NCI-H460 (cell line): ENCODE results near the gene DHRS4. TPM values are rescaled to one million over a fixed set of nuclear protein-coding genes. Genes with fewer than 3 reads are reported as not detected.
"Not testable (repeated sequence)": the region's sequence is repeated elsewhere in the genome, so short reads cannot be mapped to it uniquely, and the experiment has no call there.

Source experiments
- DNase-seq: peaks from one replicate; pipeline ENCODE4 v3.0.0-alpha.2; 2016; ENCODE audit warnings: low read depth; ENCODE audit errors: extremely low read depth
- total RNA-seq: library from RNA; depleted of rRNA; stranded (reverse); fragments of >200 nt; shearing (Covaris generic); gene quantifications from 2 replicates; pipeline ENCODE4 v1.2.3, GENCODE V29; 2014

DHRS4 gene
- total RNA-seq, 1 experiment from 2014 or later, result 39.0 TPM

DNA sequence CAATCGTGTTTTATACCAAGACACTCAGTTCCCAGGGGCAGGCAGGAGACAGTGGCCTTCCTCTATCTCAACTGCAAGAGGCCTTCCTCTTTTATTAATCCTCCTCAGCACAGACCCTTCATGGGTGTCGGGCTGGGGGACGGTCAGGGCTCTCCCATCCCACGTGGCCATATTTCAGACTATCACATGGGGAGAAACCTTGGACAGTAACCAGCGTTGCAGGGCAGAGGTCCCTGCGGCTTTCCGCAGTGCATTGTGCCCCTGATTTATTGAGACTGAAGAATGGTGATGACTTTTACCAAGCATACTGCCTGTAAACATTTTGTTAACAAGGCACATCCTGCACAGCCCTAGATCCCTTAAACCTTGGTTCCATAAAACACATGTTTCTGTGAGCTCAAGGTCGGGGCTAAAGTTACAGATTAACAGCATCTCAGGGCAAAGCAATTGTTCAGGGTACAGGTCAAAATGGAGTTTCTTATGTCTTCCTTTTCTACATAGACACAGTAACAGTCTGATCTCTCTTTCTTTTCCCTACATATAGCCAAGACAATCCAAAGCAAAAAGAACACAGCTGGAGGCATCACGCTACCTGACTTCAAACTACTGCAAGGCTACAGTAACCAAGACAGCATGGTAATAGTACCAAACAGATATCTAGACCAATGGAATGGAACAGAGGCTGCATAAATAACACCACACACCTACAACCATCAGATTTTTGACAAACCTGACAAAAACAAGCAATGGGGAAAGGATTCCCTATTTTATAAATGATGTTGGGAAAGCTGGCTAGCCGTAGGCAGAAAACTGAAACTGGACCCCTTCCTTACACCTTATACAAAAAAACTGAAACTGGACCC is 28.6 kb downstream of the DHRS4 start:
- not testable (repeated sequence) for DNase-seq

DNA sequence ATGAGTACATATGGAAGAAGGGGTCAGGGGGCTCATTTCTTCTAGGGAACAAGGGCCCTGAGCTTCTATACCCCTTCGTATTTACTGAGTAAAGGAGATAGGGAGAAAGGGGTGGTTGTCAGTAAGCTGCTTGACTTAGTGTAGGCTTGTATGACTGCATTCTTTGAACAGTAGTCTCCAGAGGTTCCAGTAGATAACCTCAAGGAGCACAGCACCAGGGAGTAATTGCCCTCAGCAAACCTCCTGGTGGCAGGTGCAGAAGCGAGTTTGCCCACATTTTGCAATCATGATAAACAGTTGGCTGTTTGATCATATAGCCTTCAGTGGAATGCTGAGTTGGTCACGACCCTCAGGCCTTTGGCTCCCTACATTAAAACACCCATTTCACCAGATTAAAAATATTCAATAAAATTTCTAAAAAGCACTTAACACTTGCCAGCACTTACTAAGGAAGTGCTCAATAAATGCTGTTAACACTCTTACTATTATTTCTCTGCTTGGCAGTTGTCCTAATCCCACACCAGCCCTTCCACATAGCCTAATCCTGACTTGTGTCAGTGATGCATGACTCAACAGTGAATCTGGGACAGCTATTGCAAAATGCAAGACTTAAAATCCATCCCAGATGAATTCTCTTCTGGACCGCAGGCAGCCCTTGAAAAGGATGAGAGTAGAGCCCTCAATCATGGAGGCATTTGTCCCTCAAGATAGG is 31.5 kb downstream of the DHRS4 start:
- DNase-seq, result no peak

DNA sequence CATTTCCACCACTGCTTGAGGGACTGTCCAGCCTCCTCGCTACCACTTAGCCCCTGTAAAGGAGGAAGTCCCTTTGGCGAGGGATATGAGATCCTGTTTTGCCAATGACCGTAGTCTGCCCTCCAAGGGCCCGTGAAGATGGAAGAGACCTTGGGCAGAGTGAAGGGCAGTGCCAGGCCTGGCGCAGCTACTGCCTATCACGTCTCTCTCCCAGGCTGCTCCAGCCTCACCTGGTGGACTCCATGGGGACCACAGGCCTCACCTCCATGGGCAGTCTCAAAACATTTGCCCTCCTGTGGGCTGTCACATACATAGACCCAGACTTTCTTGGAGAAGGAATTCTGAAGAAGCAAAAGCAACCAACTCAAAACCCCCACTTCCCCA is 34.6 kb downstream of the DHRS4 start:
- not testable (repeated sequence) for DNase-seq

DNA sequence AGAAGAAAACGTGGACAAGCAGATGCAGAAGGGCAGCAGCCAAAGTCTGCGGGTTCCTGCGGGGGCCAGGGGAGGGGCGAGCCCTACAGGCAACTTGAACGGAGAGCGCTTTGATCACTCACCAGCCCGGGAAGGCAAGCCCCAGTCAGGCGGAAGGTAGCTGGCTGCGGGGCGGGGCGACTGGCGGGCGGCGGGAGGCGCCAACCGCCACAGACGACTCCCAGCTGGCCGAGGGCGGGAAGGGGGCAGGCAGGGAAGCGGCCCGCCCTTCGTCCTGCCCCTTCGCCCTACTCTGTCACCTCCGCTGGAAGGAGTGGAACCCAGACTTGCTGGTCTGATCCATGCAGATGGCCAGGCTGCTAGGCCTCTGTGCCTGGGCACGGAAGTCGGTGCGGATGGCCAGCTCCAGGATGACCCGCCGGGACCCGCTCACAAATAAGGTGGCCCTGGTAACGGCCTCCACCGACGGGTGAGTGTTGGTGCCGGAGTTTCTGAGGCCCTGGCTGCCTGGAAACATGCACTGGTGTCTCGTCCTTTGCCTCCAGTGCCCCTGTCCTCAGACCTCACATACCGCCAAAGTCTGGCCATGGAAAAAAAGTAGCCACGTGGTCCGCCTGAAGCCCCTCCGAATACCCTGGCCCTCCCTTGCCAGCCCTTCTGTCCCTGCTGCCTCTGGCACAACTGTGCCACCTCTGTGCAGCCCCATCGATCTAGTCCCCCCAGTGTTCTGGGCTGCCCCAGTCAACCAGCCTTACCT is 35.2 kb downstream of the DHRS4 start, which contains the start of gene DHRS4L2:
DHRS4L2 (plus strand) TSS at position 323 of the 757 bp plus-strand sequence; CDS start at position 342, 19 bp downstream.
- peak; percentile 72 for DNase-seq

DNA sequence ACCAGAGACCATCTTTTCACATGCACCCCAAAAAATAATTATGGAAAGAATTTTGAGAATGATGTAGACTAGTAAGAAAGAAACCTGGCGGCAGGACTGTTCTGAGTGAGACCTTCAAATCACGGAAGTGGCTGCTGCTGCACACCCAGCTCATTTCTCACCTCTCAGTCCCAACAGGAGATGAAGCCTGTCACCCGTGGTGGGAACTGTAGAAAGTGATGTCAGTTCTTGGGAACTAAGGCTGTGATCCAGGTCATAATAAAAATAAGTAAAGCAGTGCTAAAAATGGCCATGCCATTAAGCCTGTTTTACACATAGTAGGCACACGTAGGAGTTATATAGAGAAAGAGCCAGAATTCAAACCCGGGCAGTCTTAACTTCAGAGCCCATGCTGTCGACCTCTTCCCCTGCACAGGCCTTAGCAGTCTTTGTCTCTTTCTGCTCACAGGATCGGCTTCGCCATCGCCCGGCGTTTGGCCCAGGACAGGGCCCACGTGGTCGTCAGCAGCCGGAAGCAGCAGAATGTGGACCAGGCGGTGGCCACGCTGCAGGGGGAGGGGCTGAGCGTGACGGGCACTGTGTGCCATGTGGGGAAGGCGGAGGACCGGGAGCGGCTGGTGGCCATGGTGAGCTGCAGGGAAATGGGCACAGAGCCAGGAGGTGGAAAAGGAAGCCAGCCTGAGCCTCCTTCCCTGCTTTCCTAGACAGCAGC is 36.3 kb downstream of the DHRS4 start:
- not testable (repeated sequence) for DNase-seq

DNA sequence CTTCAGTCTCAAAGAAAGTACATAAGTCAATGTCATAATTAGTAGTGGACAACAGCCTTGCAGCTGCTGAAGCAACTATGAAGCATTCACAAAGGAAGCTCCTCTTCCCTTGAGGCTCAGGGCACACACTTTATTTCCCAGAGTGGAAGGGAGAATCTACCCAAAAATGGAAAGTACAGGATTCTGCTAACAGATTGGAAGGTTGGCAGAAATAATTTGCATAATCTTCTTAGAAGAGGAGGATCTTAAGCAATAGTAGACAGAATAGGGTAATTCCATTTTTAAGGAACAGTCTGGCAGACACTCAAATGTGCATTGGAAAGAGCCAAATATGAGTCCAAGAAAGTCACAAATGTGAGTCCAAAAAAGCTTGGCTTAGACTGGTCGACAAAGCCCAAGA is 37.4 kb downstream of the DHRS4 start:
- DNase-seq, result not testable (repeated sequence)

DNA sequence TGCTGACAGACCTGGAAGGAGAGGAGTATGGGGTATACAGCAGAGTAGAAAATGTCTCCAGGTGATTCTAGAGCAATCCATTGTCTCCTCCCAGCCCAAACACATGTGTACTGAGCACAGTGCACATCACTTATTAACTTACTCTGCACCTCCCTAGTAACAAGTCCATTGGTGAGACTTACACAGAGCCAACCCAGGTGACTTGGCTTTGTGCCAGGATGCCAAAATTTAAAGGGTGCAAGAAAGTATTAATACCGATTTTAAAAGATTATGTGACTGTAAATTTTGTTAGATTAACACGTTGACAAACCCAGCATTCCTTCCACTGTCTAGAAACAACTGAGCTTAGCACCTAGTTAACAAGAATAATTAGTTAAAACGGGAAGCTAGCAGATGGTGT is 39.5 kb downstream of the DHRS4 start:
- not testable (repeated sequence) for DNase-seq

DNA sequence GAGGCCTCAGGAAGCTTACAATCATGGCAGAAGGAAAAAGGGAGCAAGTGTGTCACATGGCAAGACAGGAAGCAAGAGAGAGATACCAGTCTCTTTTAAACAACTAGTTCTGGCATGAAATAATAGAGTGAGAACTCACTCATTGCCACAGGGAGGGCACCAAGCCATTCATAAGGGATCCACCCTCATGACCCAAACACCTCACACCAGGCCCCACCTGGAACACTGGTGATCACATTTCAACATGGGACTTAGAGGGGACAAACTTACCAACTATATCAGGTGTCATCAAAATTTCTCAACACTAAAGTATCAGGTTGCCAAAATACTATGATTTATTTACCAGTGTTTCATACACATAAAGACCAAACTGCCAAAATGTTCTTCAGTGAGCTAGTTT is 42.4 kb downstream of the DHRS4 start:
- not testable (repeated sequence) for DNase-seq

DNA sequence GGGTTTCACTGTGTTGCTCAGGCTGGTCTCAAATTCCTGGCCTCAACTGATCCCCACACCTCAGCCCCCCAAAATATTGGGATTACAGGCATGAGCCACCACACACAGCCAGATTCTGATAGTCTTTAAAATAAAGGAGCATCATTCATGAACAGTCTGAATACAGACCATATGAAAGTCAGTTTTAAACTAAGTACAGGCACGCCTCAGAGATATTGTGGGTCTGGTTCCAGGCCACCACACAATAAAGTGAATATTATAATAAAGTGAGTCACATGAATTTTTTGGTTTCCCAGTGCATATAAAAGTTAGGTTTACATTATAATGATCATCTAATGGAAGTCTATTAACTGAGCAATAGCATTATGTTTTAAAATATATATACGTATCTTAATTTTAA is 43.3 kb downstream of the DHRS4 start:
- not testable (repeated sequence) for DNase-seq

DNA sequence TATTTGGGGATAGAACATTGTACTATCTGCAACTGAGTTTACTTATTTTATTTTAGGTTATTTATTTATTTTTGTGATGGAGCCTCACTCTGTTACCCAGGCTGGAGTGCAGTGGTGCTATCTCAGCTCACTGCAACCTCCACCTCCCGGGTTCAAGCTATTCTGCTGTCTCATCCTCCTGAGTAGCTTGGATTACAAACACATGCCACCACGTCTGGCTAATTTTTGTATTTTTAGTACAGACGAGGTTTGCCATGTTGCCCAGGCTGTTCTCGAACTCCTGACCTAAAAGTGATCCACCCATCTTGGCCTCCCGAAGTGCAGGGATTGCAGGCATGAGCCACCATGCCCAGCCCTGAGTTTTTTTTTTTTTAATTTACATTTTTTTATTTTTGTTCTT is 46.1 kb downstream of the DHRS4 start:
- DNase-seq, result not testable (repeated sequence)

DNA sequence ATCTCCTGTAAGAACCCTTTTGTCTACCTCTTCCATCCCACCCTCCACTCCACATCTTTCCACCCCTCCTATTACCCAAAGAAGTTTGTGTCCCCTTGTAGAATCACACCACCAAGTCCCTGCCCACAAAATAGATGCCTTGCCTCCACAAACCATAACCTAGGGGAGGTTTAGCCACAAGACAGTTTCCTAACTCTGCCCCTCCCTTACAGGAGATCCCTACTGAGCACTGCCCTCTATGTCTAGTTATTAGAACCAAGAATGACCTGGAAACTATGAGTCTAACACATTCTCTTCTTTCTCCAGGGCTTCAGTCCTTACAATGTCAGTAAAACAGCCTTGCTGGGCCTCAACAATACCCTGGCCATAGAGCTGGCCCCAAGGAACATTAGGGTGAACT is 47.5 kb downstream of the DHRS4 start:
- not testable (repeated sequence) for DNase-seq

DNA sequence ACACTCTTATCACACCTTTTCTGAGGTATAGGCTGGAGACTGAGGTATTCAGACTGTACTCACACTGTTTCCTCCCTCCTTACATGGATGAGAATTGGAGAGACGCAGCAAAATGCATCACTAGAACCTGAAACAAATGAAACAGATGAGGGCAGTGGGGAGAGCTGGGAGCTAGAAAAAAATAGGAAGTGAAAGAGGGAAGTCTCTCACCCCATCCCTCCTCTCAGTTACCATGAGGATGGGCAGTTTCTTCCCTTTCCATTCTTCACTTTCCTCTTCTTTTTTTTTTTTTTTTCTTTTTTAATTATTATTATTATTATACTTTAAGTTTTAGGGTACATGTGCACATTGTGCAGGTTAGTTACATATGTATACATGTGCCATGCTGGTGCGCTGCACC is 48.1 kb downstream of the DHRS4 start:
- not testable (repeated sequence) for DNase-seq

DNA sequence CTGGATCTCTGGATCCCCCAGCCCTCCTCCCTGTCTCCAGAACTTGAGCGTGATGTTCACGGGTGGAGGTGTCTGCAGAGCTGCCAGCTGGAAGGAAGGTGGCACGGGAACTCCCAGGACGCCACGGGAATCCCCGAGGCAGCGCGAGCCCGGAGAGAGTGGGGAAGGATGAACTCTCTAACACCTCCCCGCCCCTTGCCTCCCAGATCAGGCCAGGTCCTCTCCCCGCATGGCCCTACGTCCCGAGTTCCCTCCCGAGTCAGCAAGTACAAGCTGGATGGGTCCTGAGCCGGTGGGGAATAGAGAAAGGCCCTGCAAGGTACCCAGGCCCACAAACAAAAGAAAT is 52.9 kb downstream of the DHRS4 start:
- not testable (repeated sequence) for DNase-seq

DNA sequence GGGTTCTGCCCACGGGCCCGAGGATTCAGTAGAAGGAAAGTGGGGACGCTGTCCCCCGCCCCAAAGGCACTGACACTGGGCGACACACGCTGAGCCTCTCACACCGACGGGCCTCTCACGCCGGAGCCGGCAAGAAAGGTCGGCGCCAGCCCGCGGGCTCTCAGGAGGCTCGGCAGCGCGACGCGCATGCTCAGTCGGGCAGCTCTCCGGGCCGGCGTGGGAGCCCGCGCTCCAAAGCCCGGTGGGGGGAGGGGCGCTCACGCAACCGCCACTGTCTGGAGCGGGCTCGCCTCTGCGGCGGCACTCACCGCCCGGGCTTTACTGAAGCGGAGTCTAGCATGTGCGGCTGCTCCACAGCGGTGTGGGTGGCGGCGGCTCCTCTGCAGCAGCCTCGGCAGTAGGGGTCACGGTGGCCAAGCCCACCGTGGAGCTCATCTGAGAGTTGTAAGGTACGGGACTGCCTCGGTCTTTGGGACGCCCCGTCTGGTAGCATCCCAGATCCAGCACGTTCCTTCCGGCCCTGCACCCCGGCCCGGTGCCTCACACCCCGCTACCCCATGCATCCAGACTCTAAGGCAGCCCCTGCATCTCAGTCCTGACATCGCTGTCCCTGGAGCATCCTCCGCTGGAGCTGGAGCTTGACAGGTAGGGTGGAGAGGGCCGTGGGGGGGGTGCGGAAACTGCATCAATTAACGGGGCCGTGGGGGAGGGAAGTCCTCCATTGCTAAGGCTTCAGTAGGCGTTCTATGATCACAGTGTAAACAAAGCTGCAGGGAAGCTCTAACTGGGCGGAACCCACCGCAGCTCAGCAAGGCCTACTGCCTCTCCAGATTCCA is 53.5 kb downstream of the DHRS4 start:
- peak; percentile 14 for DNase-seq

DNA sequence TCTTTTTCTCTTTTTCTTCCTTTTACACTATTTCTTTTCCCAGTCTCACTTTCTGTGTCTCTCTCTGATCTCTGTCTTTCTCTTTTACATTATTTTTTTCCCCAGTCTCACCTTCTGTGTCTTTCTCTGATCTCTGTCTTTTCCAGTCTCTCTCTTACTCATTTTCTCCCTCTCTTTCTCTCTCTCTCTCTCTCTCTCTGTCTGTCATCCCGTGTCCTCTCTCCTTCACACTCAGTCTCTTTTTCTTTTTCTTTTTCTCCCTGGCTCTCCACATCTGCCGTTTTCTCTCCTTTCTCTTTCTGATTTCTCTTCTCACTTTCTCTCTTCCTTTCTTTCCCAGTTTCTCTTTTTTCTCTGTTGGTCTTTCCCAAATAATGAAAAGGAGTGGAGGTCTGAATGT is 57.5 kb downstream of the DHRS4 start:
- no peak for DNase-seq

DNA sequence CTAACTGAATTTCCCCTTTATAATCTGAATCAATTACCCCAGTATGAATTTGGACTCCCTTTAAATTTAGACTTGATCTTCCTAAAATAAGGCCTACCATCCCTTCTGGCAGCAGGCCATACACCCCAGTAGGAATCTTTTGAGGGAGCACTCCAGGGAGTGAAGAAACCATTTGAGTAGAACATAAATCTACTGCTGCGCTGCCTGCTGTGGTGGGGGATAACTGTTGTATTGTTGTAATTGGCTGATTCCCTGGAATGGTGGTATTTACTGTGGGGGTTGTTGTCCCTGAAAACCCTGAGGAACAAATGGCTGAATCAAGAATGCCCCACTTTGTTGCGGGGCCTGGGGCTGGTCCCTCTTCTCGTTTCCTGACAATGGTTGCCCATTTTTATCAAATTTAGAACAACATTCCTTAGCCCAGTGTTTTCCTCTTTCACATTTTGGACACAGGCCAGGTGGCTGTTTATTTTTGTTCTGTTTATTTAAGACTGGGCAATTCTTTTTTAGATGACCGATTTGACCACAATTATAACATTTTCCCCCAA is 59.2 kb downstream of the DHRS4 start:
- not testable (repeated sequence) for DNase-seq

DNA sequence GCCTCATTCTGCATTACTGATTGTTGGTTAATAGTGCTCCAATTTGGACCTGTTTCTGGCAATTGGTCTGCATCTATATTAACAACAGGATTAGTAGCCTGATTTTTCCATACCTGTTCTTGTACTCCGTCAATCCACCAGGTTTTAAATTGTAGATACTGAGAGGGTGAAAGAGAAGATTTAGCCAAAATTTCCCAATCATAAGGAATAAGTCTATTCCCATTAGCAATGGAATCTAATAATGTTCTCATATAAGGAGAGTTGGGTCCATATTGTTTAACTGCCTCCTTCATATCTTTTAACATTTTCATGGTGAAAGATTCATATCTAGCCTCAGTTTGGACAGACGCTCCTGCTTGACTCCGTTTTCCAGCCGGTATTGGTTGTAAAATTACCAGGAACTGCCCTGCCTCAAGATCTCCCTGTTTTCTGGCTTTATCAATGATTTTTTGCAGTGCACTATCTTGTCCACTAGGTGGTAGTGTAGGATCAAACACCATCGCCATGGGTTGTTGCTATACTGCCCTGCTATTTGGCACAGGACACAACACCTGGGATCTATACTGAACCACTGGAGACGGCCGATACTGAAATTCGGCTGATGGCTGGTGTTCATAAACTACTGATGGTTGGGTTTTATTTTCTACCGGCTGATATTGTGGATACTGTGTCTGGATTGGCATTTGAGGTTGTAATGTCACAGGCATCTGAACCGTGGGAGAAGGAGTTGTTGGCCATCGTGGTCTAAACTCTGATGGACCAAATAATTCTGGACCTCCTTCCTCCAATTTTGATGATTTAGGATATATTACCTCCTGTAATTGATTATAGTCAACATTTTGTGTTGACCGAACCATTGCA is 60.3 kb downstream of the DHRS4 start:
- peak; percentile 33 for DNase-seq

DNA sequence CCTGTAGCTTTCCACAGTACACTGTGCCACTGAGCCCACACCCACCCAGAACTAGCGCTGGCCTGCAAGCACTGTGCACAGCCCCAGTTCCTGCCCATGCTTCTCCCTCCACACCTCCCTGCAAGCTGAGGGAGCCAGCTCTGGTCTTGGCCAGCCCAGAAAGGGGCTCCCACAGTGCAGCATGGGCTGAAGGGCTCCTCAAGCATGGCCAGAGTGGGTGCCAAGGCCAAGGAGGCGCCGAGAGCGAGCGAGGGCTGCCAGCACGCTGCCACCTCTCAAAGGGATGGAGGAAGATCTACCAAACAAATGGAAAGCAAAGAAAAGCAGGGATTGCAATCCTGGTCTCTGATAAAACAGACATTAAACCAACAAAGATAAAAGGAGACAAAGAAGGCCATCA is 62.2 kb downstream of the DHRS4 start:
- not testable (repeated sequence) for DNase-seq
